Measurements from ENCODE around the gene EIF3K.
"Not testable (repeated sequence)": the region's sequence is repeated elsewhere in the genome, so short reads cannot be mapped to it uniquely, and the experiment has no call there.

EIF3K gene

DNA sequence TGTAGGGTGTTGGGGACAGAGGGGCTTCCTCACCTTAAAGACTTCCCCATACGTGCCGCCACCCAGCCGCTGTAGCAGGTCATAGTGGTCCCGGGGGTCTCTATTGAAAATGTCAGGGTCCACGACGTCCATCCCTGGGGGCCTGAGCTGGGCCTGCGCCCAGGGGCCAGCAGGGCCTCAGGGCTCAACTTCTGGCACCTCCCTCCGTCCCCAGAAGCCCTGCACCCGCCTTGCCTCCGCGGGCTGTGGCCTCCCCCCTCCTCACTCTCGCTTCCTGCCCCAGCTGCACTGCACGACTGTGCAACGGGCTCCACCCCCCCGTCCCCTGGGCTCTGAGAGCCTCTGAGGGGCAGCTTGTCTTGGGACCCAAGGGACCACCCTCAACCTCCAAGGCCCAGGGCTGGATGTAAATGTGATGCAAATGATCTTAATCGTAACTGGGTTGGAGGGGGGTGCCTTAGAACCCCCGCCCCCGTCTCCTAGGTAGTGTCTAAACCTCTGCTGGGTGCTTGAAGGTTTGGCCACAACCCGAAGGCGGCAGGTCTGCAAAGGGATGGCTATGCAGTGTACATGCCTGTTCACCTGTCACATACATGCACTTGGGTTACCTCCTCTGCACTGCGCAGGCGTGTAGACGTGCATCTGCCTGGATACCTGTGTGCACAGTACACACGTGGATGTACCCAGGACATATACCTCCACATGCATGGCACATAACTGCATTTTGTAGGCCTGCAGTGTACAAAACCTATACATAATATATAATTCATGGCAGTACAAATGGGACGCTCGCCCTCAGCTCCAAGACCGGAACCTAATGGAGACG lies 1.0 kb upstream of the EIF3K start, which contains the start of gene MAP4K1:
Gene MAP4K1, minus strand, starts transcription at position 190 of the 826 bp plus-strand sequence. Its CDS starts 58 bp downstream, at position 132.
- no peaks in the 10 kb centered on the region for H3K27me3 ChIP-seq (replicated peaks; ENCODE audit: control insufficient read depth, insufficient read depth, low read length, poor library complexity, severe bottlenecking)
- H3K4me1 ChIP-seq (ENCODE audit: control insufficient read depth, insufficient read depth, low read length, poor library complexity, severe bottlenecking): peaks cover 47% of the 10 kb centered on the region
- peak; percentile 30 to 49 (median 44) for DNase-seq
- H3K4me3 ChIP-seq (ENCODE audit: insufficient read depth, low read depth, low read length, poor library complexity, severe bottlenecking): peak within 1 kb of the TSS; percentile 85
- H3K36me3 ChIP-seq (ENCODE audit: control insufficient read depth, insufficient read depth, low read length): peaks cover 37% of the 10 kb centered on the region
- peak within 1 kb of the TSS; percentile 84 for H3K27ac ChIP-seq (ENCODE audit: insufficient read depth, low read length, poor library complexity, severe bottlenecking)
- H3K9me3 ChIP-seq (ENCODE audit: control insufficient read depth, low read length): no peaks in the 10 kb centered on the region

DNA sequence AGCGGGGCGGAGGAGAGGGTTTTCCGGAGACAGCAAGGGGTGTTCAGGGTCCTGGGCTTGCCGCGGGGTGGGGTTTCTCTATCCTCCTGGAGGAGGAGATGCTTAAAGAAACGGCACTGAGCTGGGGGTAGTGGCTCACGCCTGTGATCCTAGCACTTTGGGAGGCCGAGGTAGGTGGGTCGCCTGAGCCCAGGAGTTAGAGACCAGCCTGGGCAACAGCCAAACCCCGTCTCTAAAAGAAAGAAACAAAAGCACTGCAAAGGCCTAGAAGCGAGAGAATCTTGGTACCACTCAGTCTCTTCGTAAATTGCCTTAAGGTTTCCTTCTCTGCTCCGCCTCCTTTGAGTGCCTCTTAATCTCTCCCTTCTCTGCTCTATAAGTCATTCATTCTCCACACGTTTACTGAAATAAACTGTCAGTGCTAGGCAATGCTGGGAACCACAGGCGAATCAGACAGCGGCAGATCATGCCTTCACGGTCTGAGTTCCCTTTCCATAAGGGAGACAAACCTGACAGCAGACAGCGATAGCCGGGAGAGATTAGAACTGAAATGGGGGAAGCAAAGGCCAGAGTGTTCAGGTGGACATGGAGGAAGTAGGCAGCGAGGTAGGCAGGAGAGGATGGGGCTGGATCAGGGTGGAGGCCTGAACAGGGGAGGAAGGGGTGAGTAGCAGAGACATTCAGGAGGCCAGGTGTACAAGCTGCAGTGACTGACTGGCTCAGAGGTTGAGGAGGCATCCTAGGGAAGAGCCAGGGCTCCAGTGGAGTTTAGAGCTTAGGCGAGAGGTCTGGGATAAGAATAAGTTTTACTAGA lies 580 bp downstream of the EIF3K start:
- H3K9me3 ChIP-seq (ENCODE audit: control insufficient read depth, low read length): no peaks in the 10 kb centered on the region
- H3K4me3 ChIP-seq (ENCODE audit: insufficient read depth, low read depth, low read length, poor library complexity, severe bottlenecking): peak overlapping the region; percentile 85
- peak overlapping the region; percentile 84 for H3K27ac ChIP-seq (ENCODE audit: insufficient read depth, low read length, poor library complexity, severe bottlenecking)
- H3K36me3 ChIP-seq (ENCODE audit: control insufficient read depth, insufficient read depth, low read length): peaks cover 35% of the 10 kb centered on the region
- no peaks in the 10 kb centered on the region for H3K27me3 ChIP-seq (replicated peaks; ENCODE audit: control insufficient read depth, insufficient read depth, low read length, poor library complexity, severe bottlenecking)
- DNase-seq: no peak
- peaks cover 43% of the 10 kb centered on the region for H3K4me1 ChIP-seq (ENCODE audit: control insufficient read depth, insufficient read depth, low read length, poor library complexity, severe bottlenecking)

DNA sequence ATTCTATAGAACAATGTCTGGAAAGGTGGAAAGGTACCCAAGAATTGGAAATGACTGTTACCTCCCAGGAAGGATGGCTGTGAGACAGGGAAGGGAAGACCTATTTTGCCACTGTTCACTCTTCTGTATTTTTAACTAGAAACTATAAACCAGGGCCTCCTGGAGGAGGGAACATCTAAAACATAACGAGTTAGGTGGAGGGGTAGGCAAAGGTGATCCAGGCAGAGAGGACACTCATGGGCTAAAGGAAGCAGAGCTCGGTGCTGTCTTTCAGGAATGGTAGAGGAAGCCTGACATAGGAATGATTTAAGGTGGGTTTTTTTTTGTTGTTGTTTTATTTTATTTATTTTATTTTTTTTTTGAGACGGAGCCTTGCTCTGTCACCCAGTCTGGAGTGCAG lies 5.8 kb downstream of the EIF3K start:
- Histone ChIP-seq H3K27ac (ENCODE audit: insufficient read depth, low read length, poor library complexity, severe bottlenecking) (no peak overlapping the region), H3K36me3 (ENCODE audit: control insufficient read depth, insufficient read depth, low read length) (peaks cover 81% of the 10 kb centered on the region), H3K4me3 (ENCODE audit: insufficient read depth, low read depth, low read length, poor library complexity, severe bottlenecking) (no peak overlapping the region), H3K27me3 (replicated peaks; ENCODE audit: control insufficient read depth, insufficient read depth, low read length, poor library complexity, severe bottlenecking) (no peaks in the 10 kb centered on the region), H3K4me1 (ENCODE audit: control insufficient read depth, insufficient read depth, low read length, poor library complexity, severe bottlenecking) (peaks cover 6% of the 10 kb centered on the region), H3K9me3 (ENCODE audit: control insufficient read depth, low read length) (no peaks in the 10 kb centered on the region)
- DNase-seq: no peak

DNA sequence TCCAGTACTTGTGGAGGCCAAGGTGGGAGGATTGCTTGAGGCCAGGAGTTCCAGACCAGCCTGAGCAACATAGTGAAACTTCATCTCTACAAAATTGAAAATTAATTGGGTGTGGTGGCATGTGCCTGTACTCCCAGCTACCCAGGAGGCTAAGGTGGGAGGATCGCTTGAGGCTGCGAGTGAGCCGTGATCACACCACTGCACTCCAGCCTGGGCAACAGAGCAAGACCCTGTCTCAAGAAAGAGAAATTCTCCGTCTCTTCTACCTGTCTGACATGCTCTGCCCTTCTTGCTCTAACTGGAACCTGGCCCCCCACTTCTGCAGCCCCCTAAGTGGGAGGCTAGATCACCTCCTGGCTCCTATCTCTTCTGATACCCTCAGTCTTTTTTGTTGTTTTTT lies 7.4 kb downstream of the EIF3K start:
- DNase-seq: no peak
- Histone ChIP-seq H3K4me1 (ENCODE audit: control insufficient read depth, insufficient read depth, low read length, poor library complexity, severe bottlenecking) (no peaks in the 10 kb centered on the region), H3K27me3 (replicated peaks; ENCODE audit: control insufficient read depth, insufficient read depth, low read length, poor library complexity, severe bottlenecking) (no peaks in the 10 kb centered on the region), H3K9me3 (ENCODE audit: control insufficient read depth, low read length) (no peaks in the 10 kb centered on the region), H3K27ac (ENCODE audit: insufficient read depth, low read length, poor library complexity, severe bottlenecking) (no peak overlapping the region), H3K36me3 (ENCODE audit: control insufficient read depth, insufficient read depth, low read length) (peaks cover 75% of the 10 kb centered on the region), H3K4me3 (ENCODE audit: insufficient read depth, low read depth, low read length, poor library complexity, severe bottlenecking) (no peak overlapping the region)

DNA sequence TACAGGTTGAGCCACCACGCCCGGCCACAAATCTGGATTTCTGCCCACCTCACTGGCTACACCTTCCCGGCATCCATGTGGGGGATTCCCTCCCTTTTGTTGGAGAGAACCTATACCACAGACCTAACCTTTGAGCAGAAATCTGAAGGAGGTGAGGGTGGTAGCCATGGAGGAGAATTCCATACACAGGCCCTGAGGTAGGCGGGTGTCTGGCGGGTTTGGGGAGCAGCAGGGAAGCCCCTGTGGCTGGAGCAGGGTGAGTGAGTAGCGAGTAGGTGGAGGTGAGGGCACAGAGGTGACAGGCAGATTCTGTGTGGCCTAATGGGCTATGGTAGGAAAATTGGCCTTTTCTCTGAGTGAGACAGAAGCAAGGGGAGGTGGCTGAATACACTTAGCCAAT lies 10.6 kb downstream of the EIF3K start:
- H3K27me3 ChIP-seq (replicated peaks; ENCODE audit: control insufficient read depth, insufficient read depth, low read length, poor library complexity, severe bottlenecking): no peaks in the 10 kb centered on the region
- H3K4me3 ChIP-seq (ENCODE audit: insufficient read depth, low read depth, low read length, poor library complexity, severe bottlenecking): no peak overlapping the region
- no peak overlapping the region for H3K27ac ChIP-seq (ENCODE audit: insufficient read depth, low read length, poor library complexity, severe bottlenecking)
- no peaks in the 10 kb centered on the region for H3K4me1 ChIP-seq (ENCODE audit: control insufficient read depth, insufficient read depth, low read length, poor library complexity, severe bottlenecking)
- H3K36me3 ChIP-seq (ENCODE audit: control insufficient read depth, insufficient read depth, low read length): peaks cover 62% of the 10 kb centered on the region
- DNase-seq: no peak
- no peaks in the 10 kb centered on the region for H3K9me3 ChIP-seq (ENCODE audit: control insufficient read depth, low read length)

DNA sequence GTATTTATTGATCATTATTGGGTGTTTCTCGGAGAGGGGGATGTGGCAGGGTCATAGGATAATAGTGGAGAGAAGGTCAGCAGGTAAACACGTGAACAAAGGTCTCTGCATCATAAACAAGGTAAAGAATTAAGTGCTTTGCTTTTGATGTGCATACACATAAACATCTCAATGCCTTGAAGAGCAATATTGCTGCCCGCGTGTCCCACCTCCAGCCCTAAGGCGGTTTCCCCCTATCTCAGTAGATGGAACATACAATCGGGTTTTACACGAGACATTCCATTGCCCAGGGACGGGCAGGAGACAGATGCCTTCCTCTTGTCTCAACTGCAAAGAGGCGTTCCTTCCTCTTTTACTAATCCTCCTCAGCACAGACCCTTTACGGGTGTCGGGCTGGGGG lies 12.3 kb downstream of the EIF3K start:
- peaks cover 16% of the 10 kb centered on the region for H3K4me1 ChIP-seq (ENCODE audit: control insufficient read depth, insufficient read depth, low read length, poor library complexity, severe bottlenecking)
- H3K36me3 ChIP-seq (ENCODE audit: control insufficient read depth, insufficient read depth, low read length): peaks cover 45% of the 10 kb centered on the region
- not testable (repeated sequence) for H3K27ac ChIP-seq (ENCODE audit: insufficient read depth, low read length, poor library complexity, severe bottlenecking); H3K27me3 ChIP-seq (replicated peaks; ENCODE audit: control insufficient read depth, insufficient read depth, low read length, poor library complexity, severe bottlenecking); H3K4me3 ChIP-seq (ENCODE audit: insufficient read depth, low read depth, low read length, poor library complexity, severe bottlenecking); H3K9me3 ChIP-seq (ENCODE audit: control insufficient read depth, low read length); DNase-seq

DNA sequence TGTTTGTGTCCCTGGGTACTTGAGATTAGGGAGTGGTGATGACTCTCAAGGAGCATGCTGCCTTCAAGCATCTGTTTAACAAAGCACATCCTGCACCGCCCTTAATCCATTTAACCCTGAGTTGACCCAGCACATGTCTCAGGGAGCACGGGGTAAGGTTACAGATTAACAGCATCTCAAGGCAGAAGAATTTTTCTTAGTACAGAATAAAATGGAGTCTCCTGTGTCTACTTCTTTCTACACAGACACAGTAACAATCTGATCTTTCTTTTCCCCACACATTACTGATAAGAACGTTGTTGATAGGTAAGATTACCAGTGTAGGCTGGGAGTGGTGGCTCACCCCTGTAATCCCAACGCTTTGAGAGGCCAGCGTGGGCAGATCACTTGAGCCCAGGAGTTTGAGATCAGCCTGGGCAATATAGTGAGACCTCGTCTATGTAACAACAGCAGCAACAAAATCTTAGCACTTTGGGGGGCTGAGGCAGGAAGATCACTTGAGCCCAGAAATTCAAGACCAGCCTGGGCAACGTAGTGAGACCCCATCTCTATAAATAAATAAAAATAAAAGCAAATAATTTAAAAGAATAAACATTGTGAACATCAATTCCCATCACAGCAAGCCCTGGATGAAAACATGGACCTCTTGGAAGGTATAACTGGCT lies 13.0 kb downstream of the EIF3K start:
- peaks cover 22% of the 10 kb centered on the region for H3K4me1 ChIP-seq (ENCODE audit: control insufficient read depth, insufficient read depth, low read length, poor library complexity, severe bottlenecking)
- not testable (repeated sequence) for H3K27me3 ChIP-seq (replicated peaks; ENCODE audit: control insufficient read depth, insufficient read depth, low read length, poor library complexity, severe bottlenecking); H3K9me3 ChIP-seq (ENCODE audit: control insufficient read depth, low read length); H3K27ac ChIP-seq (ENCODE audit: insufficient read depth, low read length, poor library complexity, severe bottlenecking); DNase-seq; H3K4me3 ChIP-seq (ENCODE audit: insufficient read depth, low read depth, low read length, poor library complexity, severe bottlenecking)
- H3K36me3 ChIP-seq (ENCODE audit: control insufficient read depth, insufficient read depth, low read length): peaks cover 40% of the 10 kb centered on the region

DNA sequence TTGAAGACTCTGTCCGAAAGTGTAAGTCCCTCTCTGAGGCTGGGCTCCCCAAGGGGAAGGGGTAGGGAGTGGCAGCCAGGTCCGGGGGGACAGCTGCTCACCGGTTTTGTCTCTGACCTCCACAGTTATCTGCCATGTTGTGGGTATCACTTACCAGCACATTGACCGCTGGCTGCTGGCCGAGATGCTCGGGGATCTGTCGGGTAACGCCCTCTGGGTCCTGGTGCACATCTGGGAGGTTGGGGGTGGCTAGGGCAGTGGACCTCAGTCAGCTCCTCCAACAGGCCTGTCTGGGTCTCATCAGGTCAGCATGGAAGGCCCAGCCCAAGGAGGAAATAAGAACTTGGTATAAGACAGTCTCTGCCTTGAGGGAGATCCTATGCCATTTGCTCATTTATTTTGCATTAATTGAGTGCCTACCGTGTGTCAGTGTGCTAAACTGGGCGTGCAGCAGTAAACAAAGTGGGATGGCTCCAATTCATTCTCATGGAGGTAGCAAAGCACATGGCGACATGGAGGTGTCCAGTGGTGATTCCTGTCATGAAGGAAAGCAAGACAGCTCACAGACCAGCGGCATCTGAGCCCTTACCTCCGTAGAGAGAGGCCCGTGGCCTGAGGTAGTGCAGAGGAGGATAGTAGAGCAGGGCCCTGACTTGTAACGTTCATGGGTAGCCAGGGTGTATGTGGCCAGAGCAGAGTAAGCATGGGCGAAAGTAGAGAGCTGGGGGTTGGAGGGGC lies 13.7 kb downstream of the EIF3K start:
- Histone ChIP-seq H3K36me3 (ENCODE audit: control insufficient read depth, insufficient read depth, low read length) (peaks cover 33% of the 10 kb centered on the region), H3K27ac (ENCODE audit: insufficient read depth, low read length, poor library complexity, severe bottlenecking) (no peak overlapping the region), H3K27me3 (replicated peaks; ENCODE audit: control insufficient read depth, insufficient read depth, low read length, poor library complexity, severe bottlenecking) (no peaks in the 10 kb centered on the region), H3K4me3 (ENCODE audit: insufficient read depth, low read depth, low read length, poor library complexity, severe bottlenecking) (no peak overlapping the region), H3K9me3 (ENCODE audit: control insufficient read depth, low read length) (no peaks in the 10 kb centered on the region), H3K4me1 (ENCODE audit: control insufficient read depth, insufficient read depth, low read length, poor library complexity, severe bottlenecking) (peaks cover 25% of the 10 kb centered on the region)
- no peak for DNase-seq

DNA sequence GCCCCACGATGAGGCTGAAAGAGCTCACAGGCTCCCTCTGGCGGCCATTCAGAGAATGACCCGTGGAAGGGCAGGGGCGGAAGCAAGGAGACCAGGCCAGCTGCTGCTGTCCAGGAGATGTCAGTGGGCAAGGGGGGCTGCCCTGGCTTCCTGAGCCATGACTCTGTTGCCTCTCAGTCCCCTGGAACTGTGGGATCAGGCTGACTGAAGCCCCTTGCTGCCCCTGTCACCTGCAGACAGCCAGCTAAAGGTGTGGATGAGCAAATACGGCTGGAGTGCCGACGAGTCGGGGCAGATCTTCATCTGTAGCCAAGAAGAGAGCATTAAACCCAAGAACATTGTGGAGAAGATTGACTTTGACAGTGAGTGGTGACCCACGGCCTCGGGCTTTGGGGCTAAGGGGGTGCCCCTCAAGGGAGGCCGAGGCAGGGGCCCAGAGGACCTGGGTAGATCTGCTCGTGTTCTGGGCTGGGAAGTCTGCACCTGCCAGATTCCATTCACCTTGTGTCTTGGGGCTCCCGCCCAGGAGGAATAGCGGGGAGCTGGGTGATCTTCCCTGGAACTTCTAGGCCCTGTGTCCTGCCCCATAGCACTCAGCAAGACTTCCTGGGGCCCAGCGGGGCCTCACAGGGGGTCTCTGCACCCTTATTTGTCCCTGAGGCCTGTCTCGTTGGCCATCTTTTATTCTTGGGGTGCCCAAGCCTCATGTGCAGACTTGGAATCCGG lies 15.9 kb downstream of the EIF3K start:
- peaks cover 15% of the 10 kb centered on the region for H3K36me3 ChIP-seq (ENCODE audit: control insufficient read depth, insufficient read depth, low read length)
- H3K27ac ChIP-seq (ENCODE audit: insufficient read depth, low read length, poor library complexity, severe bottlenecking): no peak overlapping the region
- DNase-seq: peak; percentile 47 to 65 (median 52)
- H3K4me3 ChIP-seq (ENCODE audit: insufficient read depth, low read depth, low read length, poor library complexity, severe bottlenecking): no peak overlapping the region
- H3K27me3 ChIP-seq (replicated peaks; ENCODE audit: control insufficient read depth, insufficient read depth, low read length, poor library complexity, severe bottlenecking): no peaks in the 10 kb centered on the region
- H3K9me3 ChIP-seq (ENCODE audit: control insufficient read depth, low read length): no peaks in the 10 kb centered on the region
- H3K4me1 ChIP-seq (ENCODE audit: control insufficient read depth, insufficient read depth, low read length, poor library complexity, severe bottlenecking): peaks cover 25% of the 10 kb centered on the region

All from effector memory CD4-positive, alpha-beta T cell (primary cell).